HepG2 (cell line): Measurements from ENCODE around the gene MT1G. TPM values are rescaled to one million over a fixed set of nuclear protein-coding genes. Genes with fewer than 3 reads are reported as not detected.

Source experiments
- ATAC-seq: fragments of 200-7000 bp; cut with Tn5 transposase; 3 replicates; pipeline ENCODE4 v1.9.1; 2020; ENCODE audit warnings: mild to moderate bottlenecking, moderate library complexity
- BruUV-seq: library from RNA; stranded (reverse); fragments of 400-500 nt; replicated peaks from 2 replicates; lab custom pipeline; 2021; lab: Mats Ljungman, UMichigan
- CTCF ChIA-PET: fragments of 300-600 bp; formaldehyde crosslinking; extraction: SDS; loops from one replicate; lab custom pipeline; 2021; ENCODE audit warnings: low total read pairs, inconsistent platforms, low intra/inter-chr PET ratio; lab: Yijun Ruan, JAX
- POLR2A ChIA-PET: fragments of 350-600 bp; sonication (Branson Sonifier 250); formaldehyde crosslinking; loops from one replicate; lab custom pipeline; 2020; ENCODE audit warnings: antibody characterized with exemption, inconsistent platforms; lab: Yijun Ruan, JAX
- DNase-seq: peaks from one replicate; pipeline ENCODE4 v3.0.0-alpha.2; 2015; ENCODE audit warnings: low spot score
- FAIRE-seq: peaks from 3 replicates; lab custom pipeline; 2011; peaks lifted over from hg19 to GRCh38; lab: Jason Lieb, UNC
- H2AFZ ChIP-seq: one replicate; pipeline ENCODE4 v1.6.1; 2011; ENCODE audit warnings: low read length, inconsistent platforms
- H3K27ac ChIP-seq: fragments of 300-600 bp; 3 replicates; pipeline ENCODE4 v1.8.0; 2011; ENCODE audit warnings: mixed run types, mild to moderate bottlenecking, mixed read lengths, low read length, inconsistent platforms; ENCODE audit not compliant: insufficient read depth; ENCODE audit errors: extremely low read length
- H3K27me3 ChIP-seq, 2 experiments: fragments of 200-600 bp in 1 of 2; 2 replicates in 1 of 2; 3 replicates in 1 of 2; pipeline versions ENCODE4 v1.6.0 to v1.8.0; 2011; ENCODE audit warnings: low read length in 2 of 2, mild to moderate bottlenecking in 2 of 2, moderate library complexity in 2 of 2, inconsistent platforms in 1 of 2; ENCODE audit not compliant: insufficient read depth in 2 of 2, control insufficient read depth in 1 of 2
- H3K36me3 ChIP-seq, 2 experiments: fragments of 200-600 bp in 1 of 2; replicated peaks in 1 of 2; 2 replicates in 1 of 2; 3 replicates in 1 of 2; pipeline versions ENCODE4 v1.5.1 to v1.8.0; 2011; ENCODE audit warnings: low read length in 2 of 2, inconsistent platforms in 1 of 2; ENCODE audit not compliant: insufficient read depth in 2 of 2, control insufficient read depth in 1 of 2
- H3K4me1 ChIP-seq: 2 replicates; pipeline ENCODE4 v1.5.1; 2012; ENCODE audit warnings: low read length, inconsistent platforms; ENCODE audit not compliant: insufficient read depth
- H3K4me2 ChIP-seq: 2 replicates; pipeline ENCODE4 v1.6.0; 2011; ENCODE audit warnings: low read depth, low read length, inconsistent platforms
- H3K4me3 ChIP-seq, 3 experiments: fragments of 200-600 bp in 1 of 3; sonication (generic), shearing (Covaris generic) in 1 of 3; replicated peaks in 1 of 3; 2 replicates each; pipeline ENCODE4 v1.5.1; 2011 to 2016; ENCODE audit warnings: low read length in 3 of 3, inconsistent platforms in 2 of 3, low read depth in 2 of 3, mild to moderate bottlenecking in 2 of 3, control low read depth in 1 of 3, mixed read lengths in 1 of 3; ENCODE audit not compliant: insufficient read depth in 1 of 3
- H3K79me2 ChIP-seq: one replicate; pipeline ENCODE4 v1.6.1; 2011; ENCODE audit warnings: low read length, inconsistent platforms; ENCODE audit not compliant: insufficient read depth
- H3K9ac ChIP-seq: 2 replicates; pipeline ENCODE4 v1.6.0; 2011; ENCODE audit warnings: mild to moderate bottlenecking, low read depth, low read length, inconsistent platforms; ENCODE audit not compliant: insufficient read depth
- H3K9me3 ChIP-seq: 2 replicates; pipeline ENCODE4 v1.5.1; 2012; ENCODE audit warnings: mild to moderate bottlenecking, low read length
- H4K20me1 ChIP-seq: 2 replicates; pipeline ENCODE4 v1.6.0; 2011; ENCODE audit warnings: inconsistent platforms, mild to moderate bottlenecking, low read length, moderate library complexity; ENCODE audit not compliant: insufficient read depth
- KAT2B ChIP-seq: fragments of 150-350 bp; IDR thresholded peaks from 2 replicates; pipeline ENCODE4 v1.6.1; 2014; ENCODE audit warnings: low read depth, low read length, borderline replicate concordance
- ZNF292 ChIP-seq: sonication (generic); formaldehyde crosslinking; IDR thresholded peaks from 2 replicates; pipeline ENCODE4 v1.8.1; 2022; ENCODE audit warnings: mild to moderate bottlenecking, low read depth, missing genetic modification reagents, borderline replicate concordance
- ZNF407 ChIP-seq: sonication (generic); formaldehyde crosslinking; IDR thresholded peaks from one replicate; pipeline ENCODE4 v1.5.1; 2020; ENCODE audit warnings: mild to moderate bottlenecking, missing genetic modification reagents; ENCODE audit errors: not compliant biosample characterization
- WGBS: methylation state at CpG from one replicate; pipeline ENCODE4 v1.1.6; 2017; ENCODE audit warnings: low lambda C conversion rate; 5-methylcytosine and 5-hydroxymethylcytosine counted together
- in situ Hi-C: cut with HindIII; loops from 2 replicates; pipeline ENCODE4 v1.10.0; 2017; ENCODE audit warnings: low pct_unique_long_range_greater_than_20kb; ENCODE audit not compliant: extremely low pct_ligation_motif_present
- intact Hi-C: fragments of 100-400 bp; cut with micrococcal nuclease; formaldehyde crosslinking; loops from one replicate; pipeline ENCODE4 v1.10.0; 2022; ENCODE audit not compliant: unreplicated experiment
- polyA plus RNA-seq, 8 experiments: library from polyadenylated mRNA; depleted of rRNA in 3 of 8; stranded (reverse) in 7 of 8; unstranded in 1 of 8; fragments of >200 nt; fragmentation: Illumina TruSeq in 4 of 8; extraction: Trizol in 4 of 8; gene quantifications; 2 replicates each; pipeline versions ENCODE4 v1.2.1 to v1.2.3, GENCODE V29; 2011 to 2016; ENCODE audit warnings: low read depth in 4 of 8, missing spikeins in 1 of 8, mixed read lengths in 1 of 8; ENCODE audit not compliant: insufficient read depth in 1 of 8
- total RNA-seq, 5 experiments: library from RNA; depleted of rRNA; stranded (reverse); fragments of >200 nt; fragmentation: Illumina TruSeq; extraction: Trizol; gene quantifications; 2 replicates each; pipeline ENCODE4 v1.2.3, GENCODE V29; 2016; ENCODE audit warnings: low read depth in 1 of 5

The MT1G gene
- total and polyA plus RNA-seq, 2 of the 13 experiments (the other 11 are each of a cell fraction or from before 2014, with no cell fraction given): 3.6 to 377 TPM

DNA sequence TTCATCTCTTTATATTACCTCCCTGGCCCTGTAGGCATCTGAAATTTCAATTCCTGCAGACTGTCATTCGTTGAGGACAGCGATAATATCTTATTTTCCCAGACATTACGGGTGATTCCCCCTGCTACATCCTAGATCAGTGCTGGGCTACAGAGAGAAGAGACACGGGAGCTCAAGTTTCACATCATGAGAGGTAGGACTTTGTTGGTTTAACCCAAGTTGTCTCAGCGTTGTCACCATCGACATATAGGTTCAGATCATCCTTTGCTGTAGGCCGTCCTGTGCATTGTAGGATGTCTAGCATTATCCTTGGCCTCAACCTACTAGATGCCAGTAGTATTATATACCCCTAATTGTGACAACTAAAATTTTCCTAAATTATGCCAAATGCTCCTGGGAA is 33.7 kb upstream of the MT1G start (continued):
- TF ChIP-seq ZNF407 (CRISPR knock-in tag): no peak
- TF ChIP-seq, all 625 proteins: peak for 0

DNA sequence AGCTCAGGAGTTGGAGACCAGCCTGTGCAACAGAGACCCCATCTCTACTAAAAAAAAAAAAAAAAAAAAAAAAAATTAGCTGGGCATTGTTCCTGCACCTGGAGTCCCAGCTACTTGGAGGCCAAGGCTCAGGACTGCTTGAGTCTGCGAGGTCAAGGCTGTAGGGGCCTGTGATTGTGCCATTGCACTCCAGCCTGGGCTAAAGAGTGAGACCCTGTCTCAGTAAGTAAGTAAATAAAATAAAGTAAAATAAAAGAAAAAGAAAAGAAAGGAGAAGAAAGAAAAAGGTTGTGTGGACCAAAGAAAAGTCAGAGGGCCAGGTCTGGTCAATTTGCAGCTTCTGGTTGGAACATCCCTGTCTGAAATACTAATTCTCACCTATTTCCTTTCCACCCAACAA is 32.8 kb upstream of the MT1G start:
- Histone ChIP-seq H3K9ac (no peak overlapping the region), H3K4me3 (no peak overlapping the region), H3K27me3 (peaks cover 2 to 16% of the 10 kb centered on the region in 2 experiments; a peak in 2 of 5 replicates), H4K20me1 (no peaks in the 10 kb centered on the region), H2AFZ (no peak overlapping the region), H3K27ac (no peak overlapping the region), H3K4me2 (no peak overlapping the region), H3K79me2 (no peaks in the 10 kb centered on the region)
- BruUV-seq: no TSS peak
- in situ Hi-C loops: loop anchor here (5.0 to 10.0 kb wide), 3 partner anchors 98 to 186 kb away; no protein-coding TSS in a partner anchor
- CTCF ChIA-PET: interaction anchor here (1.1 to 2.6 kb wide), 4 partner anchors 101 to 1236 kb away, joined by 3 to 15 read pairs (median 4); no protein-coding TSS in a partner anchor
- no peak for DNase-seq
- TF ChIP-seq KAT2B (no peak), ZNF292 (no peak)
- TF ChIP-seq, all 625 proteins: peak for 0
- WGBS: 24% methylated on average over 1 of the region's 1 CpG
- Histone ChIP-seq H3K9me3 (no peaks in the 10 kb centered on the region), H3K36me3 (no peaks in the 10 kb centered on the region), H3K4me1 (peaks cover 8% of the 10 kb centered on the region; the same call in 1 of the 2 replicates)
- POLR2A ChIA-PET: no interaction called here
- no peak for ATAC-seq
- no peak for FAIRE-seq
- intact Hi-C loops: loop anchor here (5.0 kb wide), 1 partner anchor 43 kb away; the partner anchor contains the start of gene MT1F
